Mucosa of rectum (tissue), 2 donors: ENCODE measurements around the gene PKLR.

Experiments used
- H3K27ac ChIP-seq, 2 donors: one replicate each; pipeline ENCODE4 v1.7.0; 2013; ENCODE audit warnings: inconsistent platforms in 2 of 2, low read depth in 2 of 2, low read length in 2 of 2
- H3K27me3 ChIP-seq, 2 donors: one replicate each; pipeline ENCODE4 v1.7.0; 2013; ENCODE audit warnings: low read length in 2 of 2; ENCODE audit not compliant: control insufficient read depth in 2 of 2, insufficient read depth in 2 of 2
- H3K36me3 ChIP-seq, 2 donors: one replicate each; pipeline ENCODE4 v1.7.0; 2013; ENCODE audit warnings: low read length in 2 of 2; ENCODE audit not compliant: control insufficient read depth in 2 of 2, insufficient read depth in 2 of 2
- H3K4me1 ChIP-seq, 2 donors: one replicate each; pipeline ENCODE4 v1.7.0; 2013; ENCODE audit warnings: low read length in 2 of 2, mild to moderate bottlenecking in 1 of 2; ENCODE audit not compliant: control insufficient read depth in 2 of 2, insufficient read depth in 2 of 2
- H3K4me3 ChIP-seq, 2 donors: one replicate each; pipeline ENCODE4 v1.7.0; 2013; ENCODE audit warnings: low read length in 2 of 2
- H3K9ac ChIP-seq, 2 donors: one replicate each; pipeline ENCODE4 v1.7.0; 2013; ENCODE audit warnings: low read length in 2 of 2, low read depth in 1 of 2, mild to moderate bottlenecking in 1 of 2
- H3K9me3 ChIP-seq, 2 donors: one replicate each; pipeline ENCODE4 v1.7.0; 2013; ENCODE audit warnings: low read length in 2 of 2; ENCODE audit not compliant: control insufficient read depth in 2 of 2
- donor health status: healthy.
- donor health status: Normal muscosa, but diverticular disease.

PKLR gene

DNA sequence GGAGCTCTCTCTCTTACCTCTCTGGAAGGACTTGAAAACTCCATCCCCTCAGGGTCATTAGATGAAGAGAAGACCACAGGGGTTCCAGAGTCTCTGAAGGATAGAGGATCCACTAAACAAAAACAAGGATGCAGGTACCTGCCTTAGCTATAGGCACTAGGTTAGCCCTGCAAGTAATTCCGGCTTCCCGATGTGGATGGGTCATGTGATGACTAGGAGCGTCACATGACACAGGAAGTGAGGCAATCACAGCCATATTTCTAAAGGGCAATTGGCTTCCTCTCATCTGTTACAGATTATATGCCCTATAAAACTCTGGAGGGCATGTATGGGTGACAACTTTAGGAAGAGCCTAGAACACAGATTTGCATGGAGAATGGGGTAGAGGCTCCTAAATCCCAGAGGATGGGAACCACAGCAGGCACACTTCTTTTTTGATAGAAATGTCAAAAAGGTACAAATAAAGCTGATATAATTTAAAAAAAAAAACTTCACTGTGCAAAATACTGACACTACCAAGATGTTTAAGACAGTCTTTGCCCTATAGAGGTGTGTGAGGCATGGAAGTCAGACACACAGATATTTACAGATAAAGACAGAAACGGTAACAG is 60.1 kb downstream of the PKLR start:
- Histone ChIP-seq H3K4me3 (peak overlapping the region; percentile 61 to 81), H3K9me3 (no peaks in the 10 kb centered on the region), H3K36me3 (peaks cover 13 to 17% of the 10 kb centered on the region in 2 donors), H3K9ac (peak overlapping the region; percentile 27 to 28), H3K27ac (peak overlapping the region; percentile 19 to 90), H3K4me1 (peaks cover 24 to 26% of the 10 kb centered on the region in 2 donors), H3K27me3 (no peaks in the 10 kb centered on the region)
